HG02852 (cell line): ENCODE measurements around the gene CD9.
"Not testable (repeated sequence)": the region's sequence is repeated elsewhere in the genome, so short reads cannot be mapped to it uniquely, and the experiment has no call there.

Experiments used
- ATAC-seq: cut with Tn5 transposase; IDR thresholded peaks from one replicate; pipeline ENCODE4 v1.9.1; 2021; ENCODE audit warnings: mild to moderate bottlenecking, moderate library complexity; ENCODE audit not compliant: unreplicated experiment

The CD9 gene

GRCh38 chr12:6178981-6179761, 21.0 kb upstream of the CD9 start:
- no peak for ATAC-seq

- no peak for ATAC-seq
Observed at GRCh38 chr12:6180268-6181051, 19.7 kb upstream of the CD9 start.

- no peak for ATAC-seq
Observed at GRCh38 chr12:6181166-6181565, 19.0 kb upstream of the CD9 start.

- ATAC-seq: no peak
Observed at GRCh38 chr12:6181583-6182278, 18.5 kb upstream of the CD9 start.

GRCh38 chr12:6182279-6182898, 17.8 kb upstream of the CD9 start:
- no peak for ATAC-seq

- ATAC-seq: no peak
Observed at GRCh38 chr12:6183689-6184428, 16.3 kb upstream of the CD9 start.

GRCh38 chr12:6185961-6186827, 14.0 kb upstream of the CD9 start:
- ATAC-seq: no peak

GRCh38 chr12:6187948-6188793, 12.0 kb upstream of the CD9 start:
- no peak for ATAC-seq

GRCh38 chr12:6189028-6189427, 11.2 kb upstream of the CD9 start:
- ATAC-seq: no peak

GRCh38 chr12:6189952-6190598, 10.1 kb upstream of the CD9 start:
- ATAC-seq: not testable (repeated sequence)

- ATAC-seq: not testable (repeated sequence)
Observed at GRCh38 chr12:6190767-6191530, 9.3 kb upstream of the CD9 start.

GRCh38 chr12:6192604-6193380, 7.4 kb upstream of the CD9 start:
- ATAC-seq: no peak

GRCh38 chr12:6193853-6194815, 6.1 kb upstream of the CD9 start:
- no peak for ATAC-seq

- no peak for ATAC-seq
Observed at GRCh38 chr12:6195665-6196535, 4.3 kb upstream of the CD9 start.

- ATAC-seq: no peak
Observed at GRCh38 chr12:6198051-6198450, 2.1 kb upstream of the CD9 start.
